Naive thymus-derived CD8-positive, alpha-beta T cell (primary cell): ENCODE results near the gene AATF. TPM values are rescaled to one million over a fixed set of nuclear protein-coding genes. Genes with fewer than 3 reads are reported as not detected.

ENCODE experiments used
- ATAC-seq, 2 donors: fragments of 150-1000 bp; cut with Tn5 transposase in 1 of 2; sonication (Bioruptor Pico), chemical (Tn5 transposase) in 1 of 2; 1 replicate in 1 of 2; 2 replicates in 1 of 2; pipeline ENCODE4 v1.10.0; 2021; ENCODE audit warnings: mild to moderate bottlenecking in 2 of 2, moderate library complexity in 2 of 2
- POLR2A ChIA-PET: fragments of 350-600 bp; sonication (Branson Sonifier 250); formaldehyde crosslinking; loops from one replicate; lab custom pipeline; 2021; ENCODE audit warnings: antibody characterized with exemption; lab: Charles Lee
- DNase-seq, 10 donors: peaks; one replicate each; pipeline versions ENCODE4 v3.0.0 to v3.0.0-alpha.2; 2020 to 2022
- H3K27ac Mint-ChIP-seq, 10 donors: one replicate each; pipeline ENCODE4 v1.8.0; 2020 to 2022; ENCODE audit warnings: mild to moderate bottlenecking in 10 of 10, mixed read lengths in 10 of 10, moderate library complexity in 4 of 10, inconsistent platforms in 1 of 10
- H3K27me3 Mint-ChIP-seq, 5 donors: one replicate each; pipeline ENCODE4 v1.8.0; 2021 to 2022; ENCODE audit warnings: mixed read lengths in 5 of 5
- H3K36me3 Mint-ChIP-seq, 3 donors: one replicate each; pipeline ENCODE4 v1.8.0; 2020 to 2022; ENCODE audit warnings: mixed read lengths in 3 of 3, mild to moderate bottlenecking in 2 of 3, inconsistent platforms in 1 of 3
- H3K4me1 Mint-ChIP-seq, 4 donors: one replicate each; pipeline ENCODE4 v1.8.0; 2021 to 2022; ENCODE audit warnings: mixed read lengths in 4 of 4
- H3K4me3 Mint-ChIP-seq, 10 donors: one replicate each; pipeline ENCODE4 v1.8.0; 2020 to 2022; ENCODE audit warnings: mild to moderate bottlenecking in 10 of 10, mixed read lengths in 10 of 10, moderate library complexity in 6 of 10, inconsistent platforms in 1 of 10
- H3K9me3 Mint-ChIP-seq, 9 donors: one replicate each; pipeline ENCODE4 v1.8.0; 2020 to 2022; ENCODE audit warnings: mixed read lengths in 9 of 9, mild to moderate bottlenecking in 3 of 9, inconsistent platforms in 1 of 9, moderate library complexity in 1 of 9
- polyA plus RNA-seq, 3 donors: library from polyadenylated mRNA; unstranded; fragments of 300-500 nt; fragmentation: Illumina TruSeq; gene quantifications; one replicate each; pipeline ENCODE4 v1.2.3, GENCODE V29; 2021
- total RNA-seq, 8 experiments: library from RNA in 2 of 8; stranded (reverse) in 2 of 8; gene quantifications; one replicate each; pipeline ENCODE4 v1.2.3 and lab custom pipeline; 2021 to 2026

Gene AATF
- total and polyA plus RNA-seq, 5 experiments from 2014 or later, result 59.7 to 89.7 (median 65.0) TPM

DNA sequence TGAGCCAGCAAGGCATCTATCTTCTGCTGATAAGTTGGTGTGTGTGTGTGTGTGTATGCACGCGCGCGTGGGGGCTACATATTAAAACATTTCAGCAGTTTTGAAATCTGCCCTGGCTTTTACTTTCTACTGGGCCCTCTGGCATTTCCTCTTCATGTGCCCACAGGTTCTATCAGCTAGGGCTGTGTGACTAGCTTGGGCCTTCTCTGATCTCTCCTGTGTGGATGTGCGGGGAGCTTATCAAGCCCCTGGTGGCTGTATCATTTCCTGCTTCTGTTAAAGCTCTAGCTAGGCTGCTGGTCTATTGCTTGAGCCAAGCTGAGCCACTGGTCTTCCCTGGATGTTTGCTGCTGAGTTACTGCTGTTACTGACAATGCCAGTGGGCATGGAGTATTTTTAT is 132.5 kb downstream of the AATF start:
- no peak overlapping the region for H3K27ac Mint-ChIP-seq
- H3K9me3 Mint-ChIP-seq, result peaks cover 6 to 17% (median 10%) of the 10 kb centered on the region in 9 donors
- POLR2A ChIA-PET, result no interaction called here
- H3K4me1 Mint-ChIP-seq, result peaks cover 0 to 9% (median 4%) of the 10 kb centered on the region in 4 donors
- peaks cover 7 to 19% (median 17%) of the 10 kb centered on the region in 3 donors for H3K36me3 Mint-ChIP-seq
- H3K27me3 Mint-ChIP-seq, result no peaks in the 10 kb centered on the region
- DNase-seq, result no peak
- H3K4me3 Mint-ChIP-seq, result no peak overlapping the region
- ATAC-seq, result no peak

DNA sequence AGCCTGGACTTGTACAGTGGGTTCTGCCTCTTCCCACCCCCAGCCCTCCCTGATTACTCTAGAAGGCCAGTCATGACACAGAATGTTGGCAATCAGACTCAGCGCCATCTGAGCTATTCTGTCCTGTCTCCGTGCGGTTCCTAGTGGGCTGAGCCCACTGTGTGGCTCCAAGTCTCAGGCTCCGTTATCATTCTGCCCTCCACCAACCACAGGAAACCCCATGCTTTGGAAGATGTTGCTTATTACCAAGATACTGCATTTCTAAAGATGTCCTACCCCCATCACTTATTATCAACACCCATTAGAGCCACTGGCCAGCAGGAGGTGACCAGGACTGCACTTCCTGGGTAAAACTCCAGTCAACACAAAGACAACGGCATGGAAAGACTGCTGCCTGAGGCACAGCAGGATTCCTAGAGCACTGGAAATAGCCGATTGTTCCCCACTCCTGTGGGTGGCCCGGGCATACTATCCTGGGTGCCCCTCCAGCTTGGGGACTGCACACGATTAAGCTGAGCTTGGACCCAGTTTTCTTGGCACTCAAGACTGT is 133.6 kb downstream of the AATF start:
- no peaks in the 10 kb centered on the region for H3K27me3 Mint-ChIP-seq
- POLR2A ChIA-PET, result no interaction called here

DNA sequence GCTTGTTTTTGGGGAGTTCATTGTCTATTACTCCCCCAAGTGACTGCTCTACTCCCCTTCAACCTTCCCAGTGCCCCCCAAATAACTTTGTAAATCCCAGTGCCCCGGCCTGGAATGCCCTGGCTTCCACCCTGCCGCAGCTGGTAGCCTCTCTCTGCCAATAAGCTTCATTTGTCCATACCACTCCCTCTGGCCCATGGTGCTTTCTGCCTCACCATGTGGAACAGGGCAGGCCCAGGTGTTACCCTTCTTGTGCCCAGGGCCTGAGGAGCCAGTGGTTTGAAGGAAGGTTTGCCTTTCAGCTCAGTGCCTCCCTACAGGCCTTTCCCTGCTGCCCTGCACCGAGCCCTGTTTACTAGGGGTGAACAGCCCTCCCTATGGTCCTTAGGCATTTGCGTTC is 134.2 kb downstream of the AATF start:
- H3K4me1 Mint-ChIP-seq, result peaks cover 5 to 15% (median 9%) of the 10 kb centered on the region in 4 donors
- ATAC-seq (no peak), DNase-seq (no peak)
- peaks cover 7 to 35% (median 31%) of the 10 kb centered on the region in 3 donors for H3K36me3 Mint-ChIP-seq
- no peaks in the 10 kb centered on the region for H3K27me3 Mint-ChIP-seq
- POLR2A ChIA-PET, result no interaction called here
- H3K4me3 Mint-ChIP-seq, result no peak overlapping the region
- H3K9me3 Mint-ChIP-seq, result peaks cover 6 to 17% (median 10%) of the 10 kb centered on the region in 9 donors
- H3K27ac Mint-ChIP-seq, result peak overlapping the region in 4 of 10 donors; percentile 15 to 75 (median 52)

More for the DNA sequence above, 133.6 kb downstream of the AATF start:
- H3K27ac Mint-ChIP-seq, result no peak overlapping the region
- DNase-seq, result no peak
- H3K36me3 Mint-ChIP-seq, result peaks cover 7 to 29% (median 25%) of the 10 kb centered on the region in 3 donors
- peaks cover 0 to 9% (median 5%) of the 10 kb centered on the region in 4 donors for H3K4me1 Mint-ChIP-seq
- peaks cover 6 to 17% (median 10%) of the 10 kb centered on the region in 9 donors for H3K9me3 Mint-ChIP-seq
- no peak for ATAC-seq
- no peak overlapping the region for H3K4me3 Mint-ChIP-seq

- H3K36me3 Mint-ChIP-seq, result peaks cover 7 to 35% (median 31%) of the 10 kb centered on the region in 3 donors
- POLR2A ChIA-PET, result no interaction called here
- H3K9me3 Mint-ChIP-seq, result peaks cover 6 to 17% (median 10%) of the 10 kb centered on the region in 9 donors
- DNase-seq (no peak), ATAC-seq (no peak)
- no peak overlapping the region for H3K4me3 Mint-ChIP-seq
- H3K4me1 Mint-ChIP-seq, result peaks cover 9 to 19% (median 12%) of the 10 kb centered on the region in 4 donors
- H3K27me3 Mint-ChIP-seq, result no peaks in the 10 kb centered on the region
- peak overlapping the region in 3 of 10 donors; percentile 12 to 66 (median 40) for H3K27ac Mint-ChIP-seq
Observed at GRCh38 chr17:37083456-37083855, 134.7 kb downstream of the AATF start.

DNA sequence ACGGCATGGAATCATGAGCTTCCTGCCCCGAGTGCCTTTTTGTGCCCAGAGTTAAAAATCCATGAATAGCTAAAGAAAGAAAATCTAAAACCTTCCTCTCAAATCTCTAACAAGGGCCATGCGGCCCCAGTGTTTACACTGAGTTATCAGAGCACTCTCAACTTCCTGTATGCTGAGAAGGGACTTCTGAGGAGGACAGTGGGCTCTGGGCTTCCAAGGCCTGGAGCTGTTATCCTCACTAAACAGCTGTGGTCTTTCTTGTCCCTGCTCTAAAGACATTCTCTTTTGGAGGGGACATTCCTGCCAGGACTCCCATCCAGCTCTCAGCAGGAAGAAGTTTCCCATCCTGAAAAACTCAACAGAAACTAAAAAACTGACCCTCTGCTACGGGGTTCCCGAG is 135.6 kb downstream of the AATF start:
- Mint-ChIP-seq H3K27ac (peak overlapping the region in 1 of 10 donors; percentile 15), H3K4me3 (no peak overlapping the region), H3K36me3 (peaks cover 6 to 35% (median 29%) of the 10 kb centered on the region in 3 donors), H3K27me3 (no peaks in the 10 kb centered on the region), H3K9me3 (peaks cover 4 to 13% (median 6%) of the 10 kb centered on the region in 9 donors), H3K4me1 (peaks cover 10 to 29% (median 22%) of the 10 kb centered on the region in 4 donors)
- POLR2A ChIA-PET, result no interaction called here
- DNase-seq (no peak), ATAC-seq (no peak)

- Mint-ChIP-seq H3K4me1 (peaks cover 21 to 45% (median 40%) of the 10 kb centered on the region in 4 donors), H3K9me3 (peaks cover 0 to 4% (median 0%) of the 10 kb centered on the region in 9 donors), H3K4me3 (no peak overlapping the region), H3K36me3 (peaks cover 0 to 35% (median 24%) of the 10 kb centered on the region in 3 donors), H3K27me3 (no peaks in the 10 kb centered on the region), H3K27ac (peak overlapping the region in 2 of 10 donors; percentile 28 to 51)
- no peak for DNase-seq
- POLR2A ChIA-PET, result no interaction called here
- ATAC-seq, result no peak
Observed at GRCh38 chr17:37086334-37086733, 137.6 kb downstream of the AATF start.

DNA sequence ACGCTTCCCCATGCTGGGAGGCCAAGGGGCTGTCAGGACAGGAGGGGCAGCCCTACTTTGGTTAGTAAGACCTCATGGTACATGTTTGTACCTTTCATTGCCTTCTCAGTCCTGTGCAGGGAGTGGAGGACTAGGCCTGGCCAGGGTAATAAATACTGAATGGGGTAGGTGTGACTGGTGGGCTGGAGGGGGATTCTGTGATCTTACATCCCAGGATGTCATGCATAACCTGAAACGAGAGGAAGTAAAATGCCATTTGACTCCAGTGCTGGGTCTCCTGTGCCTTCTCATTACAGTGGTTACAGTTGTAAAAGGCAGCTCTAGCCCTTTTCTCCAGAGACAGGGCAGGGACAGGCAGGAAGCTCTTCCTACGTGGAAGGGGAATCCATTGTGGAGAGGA is 138.2 kb downstream of the AATF start:
- POLR2A ChIA-PET, result no interaction called here
- no peaks in the 10 kb centered on the region for H3K9me3 Mint-ChIP-seq
- no peak for DNase-seq
- peak overlapping the region in 2 of 10 donors; percentile 49 to 52 for H3K27ac Mint-ChIP-seq
- H3K36me3 Mint-ChIP-seq, result peaks cover 0 to 35% (median 24%) of the 10 kb centered on the region in 3 donors
- H3K4me3 Mint-ChIP-seq, result no peak overlapping the region
- ATAC-seq, result no peak
- H3K27me3 Mint-ChIP-seq, result no peaks in the 10 kb centered on the region
- H3K4me1 Mint-ChIP-seq, result peaks cover 21 to 43% (median 39%) of the 10 kb centered on the region in 4 donors

DNA sequence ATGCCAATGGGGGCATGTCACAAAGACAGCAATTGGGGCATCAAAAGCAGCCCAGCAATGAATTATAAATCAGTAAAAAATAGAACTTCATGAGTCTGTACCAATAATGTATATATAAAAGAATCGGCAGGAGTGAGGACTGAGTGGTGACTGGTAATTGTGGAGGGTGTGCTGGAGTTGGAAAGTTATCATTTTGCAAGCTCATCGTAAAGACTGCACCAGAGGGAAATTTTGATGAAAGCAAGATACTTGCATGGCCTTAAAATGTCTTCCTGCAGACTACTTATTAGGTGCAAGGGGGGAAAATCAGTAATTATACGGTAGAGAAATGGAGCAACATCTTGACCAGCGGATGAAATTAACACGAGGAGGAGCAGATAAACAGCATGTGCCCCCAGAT is 138.9 kb downstream of the AATF start:
- POLR2A ChIA-PET, result no interaction called here
- Mint-ChIP-seq H3K36me3 (peaks cover 0 to 35% (median 24%) of the 10 kb centered on the region in 3 donors), H3K4me1 (peaks cover 21 to 46% (median 39%) of the 10 kb centered on the region in 4 donors), H3K27me3 (no peaks in the 10 kb centered on the region), H3K9me3 (no peaks in the 10 kb centered on the region), H3K4me3 (peak overlapping the region in 1 of 10 donors; percentile 72), H3K27ac (peak overlapping the region in 8 of 10 donors; percentile 4 to 83 (median 36))
- ATAC-seq (no peak), DNase-seq (no peak)

DNA sequence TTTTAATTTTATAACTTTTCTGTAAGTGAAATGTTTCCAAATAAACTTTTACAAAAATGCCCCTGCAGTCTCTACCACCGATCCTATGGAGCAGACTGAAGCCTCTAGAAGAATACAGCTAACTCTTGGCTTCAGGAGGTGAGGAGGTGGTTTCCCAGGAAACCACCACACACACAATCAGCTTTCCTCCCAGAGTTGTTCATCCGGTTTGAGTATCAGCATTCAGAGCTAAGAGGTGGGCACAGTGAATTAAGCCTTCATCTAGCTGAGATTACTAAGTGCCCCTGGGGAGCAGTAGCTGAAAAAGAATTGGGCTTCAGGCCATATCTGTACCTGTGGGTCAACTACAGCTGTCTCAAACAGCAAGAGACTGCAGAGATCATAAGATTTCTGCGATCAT is 139.7 kb downstream of the AATF start:
- Mint-ChIP-seq H3K27me3 (no peaks in the 10 kb centered on the region), H3K4me1 (peaks cover 19 to 46% (median 39%) of the 10 kb centered on the region in 4 donors), H3K4me3 (peak overlapping the region in 4 of 10 donors; percentile 36 to 78 (median 71)), H3K27ac (peak overlapping the region in 8 of 10 donors; percentile 5 to 95 (median 86)), H3K36me3 (peaks cover 0 to 39% (median 30%) of the 10 kb centered on the region in 3 donors), H3K9me3 (no peaks in the 10 kb centered on the region)
- POLR2A ChIA-PET, result no interaction called here
- DNase-seq (peak in 2 of 10 donors; percentile 4 to 21), ATAC-seq (peak; percentile 27 to 46)

DNA sequence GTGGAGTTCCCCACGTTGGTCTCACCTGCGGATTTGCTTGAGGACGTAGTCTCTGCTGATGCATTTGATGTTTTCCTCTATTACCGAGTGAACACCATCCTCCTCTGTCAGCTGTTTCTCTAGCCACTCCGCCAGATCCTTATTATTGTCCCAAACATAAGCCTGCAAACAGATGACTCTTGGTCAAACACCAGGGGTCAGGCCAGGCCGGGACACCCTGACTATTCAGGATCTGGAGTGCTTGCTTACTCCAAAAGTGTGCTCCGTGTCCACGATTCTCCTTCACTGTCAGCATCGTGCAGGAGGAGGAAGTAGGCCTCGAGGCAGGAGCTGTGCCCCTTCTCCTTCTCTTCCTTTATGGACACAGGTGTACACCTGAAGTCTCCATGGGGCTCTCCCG is 140.2 kb downstream of the AATF start:
- peaks cover 19 to 46% (median 39%) of the 10 kb centered on the region in 4 donors for H3K4me1 Mint-ChIP-seq
- peak overlapping the region in 8 of 10 donors; percentile 7 to 78 (median 62) for H3K4me3 Mint-ChIP-seq

GRCh38 chr17:37089956-37090355 is 141.2 kb downstream of the AATF start:
- peak; percentile 92 to 94 for ATAC-seq
- peak overlapping the region; percentile 47 to 78 (median 71) for H3K4me3 Mint-ChIP-seq
- H3K4me1 Mint-ChIP-seq, result peaks cover 23 to 50% (median 47%) of the 10 kb centered on the region in 4 donors
- DNase-seq, result peak in 7 of 10 donors; percentile 31 to 67 (median 64)
- peaks cover 0 to 44% (median 29%) of the 10 kb centered on the region in 3 donors for H3K36me3 Mint-ChIP-seq
- POLR2A ChIA-PET, result interaction anchor here (1.0 kb wide), 1 partner anchor 488 kb away, joined by 4 read pairs; no protein-coding TSS in a partner anchor
- H3K9me3 Mint-ChIP-seq, result no peaks in the 10 kb centered on the region
- no peaks in the 10 kb centered on the region for H3K27me3 Mint-ChIP-seq
- H3K27ac Mint-ChIP-seq, result peak overlapping the region; percentile 90 to 95 (median 93)

More for the DNA sequence above, 140.2 kb downstream of the AATF start:
- H3K9me3 Mint-ChIP-seq, result no peaks in the 10 kb centered on the region
- H3K36me3 Mint-ChIP-seq, result peaks cover 0 to 42% (median 30%) of the 10 kb centered on the region in 3 donors
- DNase-seq, result no peak
- POLR2A ChIA-PET, result no interaction called here
- H3K27ac Mint-ChIP-seq, result peak overlapping the region in 9 of 10 donors; percentile 90 to 95 (median 93)
- no peak for ATAC-seq
- no peaks in the 10 kb centered on the region for H3K27me3 Mint-ChIP-seq

- Mint-ChIP-seq H3K27ac (peak overlapping the region; percentile 90 to 95 (median 93)), H3K4me1 (peaks cover 23 to 52% (median 46%) of the 10 kb centered on the region in 4 donors), H3K4me3 (peak overlapping the region in 4 of 10 donors; percentile 16 to 72 (median 56)), H3K9me3 (no peaks in the 10 kb centered on the region), H3K36me3 (peaks cover 0 to 43% (median 25%) of the 10 kb centered on the region in 3 donors), H3K27me3 (no peaks in the 10 kb centered on the region)
- POLR2A ChIA-PET, result interaction anchor here (0.6 to 1.0 kb wide), 3 partner anchors 113 to 1658 kb away, joined by 3 to 4 read pairs (median 3); no protein-coding TSS in a partner anchor
- ATAC-seq (no peak), DNase-seq (no peak)
Observed at GRCh38 chr17:37090941-37091340, 142.2 kb downstream of the AATF start.

GRCh38 chr17:37092071-37092470 is 143.3 kb downstream of the AATF start:
- Mint-ChIP-seq H3K4me3 (no peak overlapping the region), H3K27ac (peak overlapping the region in 4 of 10 donors; percentile 33 to 95 (median 62)), H3K9me3 (no peaks in the 10 kb centered on the region), H3K36me3 (peaks cover 5 to 44% (median 26%) of the 10 kb centered on the region in 3 donors), H3K27me3 (no peaks in the 10 kb centered on the region), H3K4me1 (peaks cover 26 to 52% (median 46%) of the 10 kb centered on the region in 4 donors)
- no peak for DNase-seq
- no peak for ATAC-seq
- POLR2A ChIA-PET, result no interaction called here
